ENCODE results near the gene REL. TPM values are rescaled to one million over a fixed set of nuclear protein-coding genes. Genes with fewer than 3 reads are reported as not detected.
"Not testable (repeated sequence)": the region's sequence is repeated elsewhere in the genome, so short reads cannot be mapped to it uniquely, and the experiment has no call there.

REL gene
- total RNA-seq, 2 donors from 2014 or later, result 11.1 to 31.5 TPM

DNA sequence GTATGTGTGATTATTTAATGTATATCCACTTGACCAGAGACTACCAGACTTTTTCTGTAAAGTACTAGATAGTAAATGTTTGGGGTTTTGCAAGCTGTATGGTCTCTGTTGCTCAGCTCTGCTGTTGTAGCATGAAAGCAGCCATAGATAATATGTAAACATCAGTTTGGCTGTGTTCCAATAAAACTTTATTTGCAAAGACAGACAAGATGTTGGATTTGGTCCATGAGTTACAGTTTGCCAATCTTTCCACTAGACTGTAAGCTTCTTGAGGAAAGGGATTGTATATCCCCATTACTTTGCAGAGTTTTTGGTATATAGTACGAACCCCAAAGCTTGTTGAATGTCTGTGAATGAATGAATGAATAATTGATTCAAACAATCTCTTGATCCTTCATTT is 17.2 kb downstream of the REL start:
- intact Hi-C loops (cut with DNase I), result no loop called here
- Histone ChIP-seq H3K4me1 (no peaks in the 10 kb centered on the region), H3K27me3 (no peaks in the 10 kb centered on the region), H3K9ac (ENCODE audit: low read depth in 2 of 2, low read length in 2 of 2) (no peak overlapping the region), H3K36me3 (no peaks in the 10 kb centered on the region), H3K27ac (no peak overlapping the region), H3K9me3 (no peaks in the 10 kb centered on the region), H3K4me3 (no peak overlapping the region)
- TF ChIP-seq, protein P1, sequence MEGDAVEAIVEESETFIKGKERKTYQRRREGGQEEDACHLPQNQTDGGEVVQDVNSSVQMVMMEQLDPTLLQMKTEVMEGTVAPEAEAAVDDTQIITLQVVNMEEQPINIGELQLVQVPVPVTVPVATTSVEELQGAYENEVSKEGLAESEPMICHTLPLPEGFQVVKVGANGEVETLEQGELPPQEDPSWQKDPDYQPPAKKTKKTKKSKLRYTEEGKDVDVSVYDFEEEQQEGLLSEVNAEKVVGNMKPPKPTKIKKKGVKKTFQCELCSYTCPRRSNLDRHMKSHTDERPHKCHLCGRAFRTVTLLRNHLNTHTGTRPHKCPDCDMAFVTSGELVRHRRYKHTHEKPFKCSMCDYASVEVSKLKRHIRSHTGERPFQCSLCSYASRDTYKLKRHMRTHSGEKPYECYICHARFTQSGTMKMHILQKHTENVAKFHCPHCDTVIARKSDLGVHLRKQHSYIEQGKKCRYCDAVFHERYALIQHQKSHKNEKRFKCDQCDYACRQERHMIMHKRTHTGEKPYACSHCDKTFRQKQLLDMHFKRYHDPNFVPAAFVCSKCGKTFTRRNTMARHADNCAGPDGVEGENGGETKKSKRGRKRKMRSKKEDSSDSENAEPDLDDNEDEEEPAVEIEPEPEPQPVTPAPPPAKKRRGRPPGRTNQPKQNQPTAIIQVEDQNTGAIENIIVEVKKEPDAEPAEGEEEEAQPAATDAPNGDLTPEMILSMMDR (IDR thresholded peaks at IDR 0.05), result no peak
- no peak for DNase-seq

- Histone ChIP-seq H3K4me3 (no peak overlapping the region), H3K9me3 (no peaks in the 10 kb centered on the region), H3K36me3 (no peaks in the 10 kb centered on the region), H3K27ac (no peak overlapping the region), H3K27me3 (no peaks in the 10 kb centered on the region), H3K4me1 (no peaks in the 10 kb centered on the region), H3K9ac (ENCODE audit: low read depth in 2 of 2, low read length in 2 of 2) (no peak overlapping the region)
- DNase-seq, result no peak
- intact Hi-C loops (cut with DNase I), result no loop called here
- TF ChIP-seq, protein P1 (IDR thresholded peaks at IDR 0.05), result no peak
These were observed 18.0 kb downstream of the REL start for GRCh38 chr2:60899230-60899891.

GRCh38 chr2:60899892-60900249 is 18.5 kb downstream of the REL start:
- intact Hi-C loops (cut with DNase I), result no loop called here
- DNase-seq, result no peak

GRCh38 chr2:60901296-60901695 is 19.9 kb downstream of the REL start:
- H3K27ac ChIP-seq; H3K4me3 ChIP-seq; H3K27me3 ChIP-seq; H3K9me3 ChIP-seq; H3K4me1 ChIP-seq; H3K9ac ChIP-seq (ENCODE audit: low read depth in 2 of 2, low read length in 2 of 2); DNase-seq; intact Hi-C loops (cut with DNase I); H3K36me3 ChIP-seq: not testable (repeated sequence)

More at GRCh38 chr2:60899892-60900249, 18.5 kb downstream of the REL start:
- H3K9me3 ChIP-seq, result no peaks in the 10 kb centered on the region
- no peak overlapping the region for H3K4me3 ChIP-seq
- no peaks in the 10 kb centered on the region for H3K36me3 ChIP-seq
- H3K4me1 ChIP-seq, result no peaks in the 10 kb centered on the region
- no peaks in the 10 kb centered on the region for H3K27me3 ChIP-seq
- TF ChIP-seq, protein P1 (IDR thresholded peaks at IDR 0.05), result no peak
- no peak overlapping the region for H3K9ac ChIP-seq (ENCODE audit: low read depth in 2 of 2, low read length in 2 of 2)
- H3K27ac ChIP-seq, result no peak overlapping the region

DNA sequence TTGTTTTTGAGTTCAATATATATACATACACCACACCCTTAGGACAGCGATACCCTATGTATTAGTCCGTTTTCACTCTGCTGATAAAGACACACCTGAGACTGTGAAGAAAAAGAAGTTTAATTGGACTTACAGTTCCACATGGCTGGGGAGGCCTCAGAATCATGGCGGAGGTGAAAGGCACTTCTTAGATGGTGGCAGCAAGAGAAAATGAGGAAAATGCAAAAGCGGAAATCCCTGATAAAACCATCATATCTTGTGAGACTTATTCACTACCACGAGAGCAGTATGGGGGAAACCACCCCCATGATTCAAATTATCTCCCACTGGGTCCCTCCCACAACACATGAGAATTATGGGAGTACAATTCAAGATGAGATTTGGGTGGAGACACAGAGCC is 24.5 kb downstream of the REL start:
- H3K9ac ChIP-seq (ENCODE audit: low read depth in 2 of 2, low read length in 2 of 2); H3K36me3 ChIP-seq; intact Hi-C loops (cut with DNase I); H3K27me3 ChIP-seq; H3K4me3 ChIP-seq; H3K4me1 ChIP-seq; H3K9me3 ChIP-seq; H3K27ac ChIP-seq; DNase-seq: not testable (repeated sequence)

- Histone ChIP-seq H3K36me3 (no peaks in the 10 kb centered on the region), H3K27me3 (no peaks in the 10 kb centered on the region), H3K9me3 (no peaks in the 10 kb centered on the region), H3K27ac (no peak overlapping the region), H3K9ac (ENCODE audit: low read depth in 2 of 2, low read length in 2 of 2) (no peak overlapping the region), H3K4me1 (no peaks in the 10 kb centered on the region), H3K4me3 (no peak overlapping the region)
- intact Hi-C loops (cut with DNase I), result no loop called here
- DNase-seq, result no peak
- TF ChIP-seq, protein P1 (IDR thresholded peaks at IDR 0.05), result no peak
These were observed 25.0 kb downstream of the REL start for GRCh38 chr2:60906395-60906794.

Measured in colonic mucosa (tissue), 4 donors.